ENCODE data around the gene JAK3. TPM values are rescaled to one million over a fixed set of nuclear protein-coding genes. Genes with fewer than 3 reads are reported as not detected.
A peak's percentile ranks its signal among the peaks of the same experiment; 100 is the strongest.

Gene JAK3
- total and polyA plus RNA-seq, 2 of the 13 experiments (the other 11 are each of a cell fraction or from before 2014, with no cell fraction given) = 3.4 to 18.6 TPM

GRCh38 chr19:17859533-17860330, 11.9 kb upstream of the JAK3 start, which contains the start of gene RPL18A:
TSS of gene RPL18A (plus strand) at chr19:17859910. CDS start at chr19:17859957, 47 bp downstream.
- peak; percentile 91 for ATAC-seq
- no TSS peak for BruUV-seq (replicated peaks)
- TF ChIP-seq ZFP36L2 (CRISPR knock-in tag; IDR thresholded peaks at IDR 0.05) (no peak), ATF7-NPFF (CRISPR knock-in tag; IDR thresholded peaks at IDR 0.05; ENCODE audit: low read depth) (no peak), ZNF17 (CRISPR knock-in tag; IDR thresholded peaks at IDR 0.05) (no peak), NFIB (CRISPR knock-in tag; IDR thresholded peaks at IDR 0.05; ENCODE audit: borderline replicate concordance) (no peak), SMARCE1 (IDR thresholded peaks at IDR 0.05; ENCODE audit: borderline replicate concordance) (no peak), ZNF550 (CRISPR knock-in tag; IDR thresholded peaks at IDR 0.05; ENCODE audit: borderline replicate concordance) (no peak), HOXA9 (CRISPR knock-in tag; IDR thresholded peaks at IDR 0.05; ENCODE audit: borderline replicate concordance) (no peak), ZKSCAN5 (CRISPR knock-in tag; IDR thresholded peaks at IDR 0.05) (no peak), SSRP1 (CRISPR knock-in tag; IDR thresholded peaks at IDR 0.05) (0 out of 2 replicates have a peak, but pooled peaks have one; percentile 8), ZC3H4 (CRISPR knock-in tag; IDR thresholded peaks at IDR 0.05; ENCODE audit: borderline replicate concordance) (no peak), ZNF816 (CRISPR knock-in tag; IDR thresholded peaks at IDR 0.05; ENCODE audit: borderline replicate concordance) (no peak), ZNF670 (CRISPR knock-in tag; IDR thresholded peaks at IDR 0.05; ENCODE audit: borderline replicate concordance) (no peak; the same call in 1 of the 2 replicates), ZMYM4 (CRISPR knock-in tag; IDR thresholded peaks at IDR 0.05) (no peak), ZNF781 (CRISPR knock-in tag; IDR thresholded peaks at IDR 0.05; ENCODE audit: borderline replicate concordance, not compliant biosample characterization) (peak; percentile 80), MED8 (CRISPR knock-in tag; IDR thresholded peaks at IDR 0.05; ENCODE audit: insufficient replicate concordance) (peak; percentile 77), POGZ (CRISPR knock-in tag; IDR thresholded peaks at IDR 0.05) (no peak)
- TF ChIP-seq, protein P1, sequence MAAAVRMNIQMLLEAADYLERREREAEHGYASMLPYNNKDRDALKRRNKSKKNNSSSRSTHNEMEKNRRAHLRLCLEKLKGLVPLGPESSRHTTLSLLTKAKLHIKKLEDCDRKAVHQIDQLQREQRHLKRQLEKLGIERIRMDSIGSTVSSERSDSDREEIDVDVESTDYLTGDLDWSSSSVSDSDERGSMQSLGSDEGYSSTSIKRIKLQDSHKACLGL (CRISPR knock-in tag; IDR thresholded peaks at IDR 0.05) = peak; percentile 80; the same call in 1 of the 2 replicates
- TF ChIP-seq, protein P2, sequence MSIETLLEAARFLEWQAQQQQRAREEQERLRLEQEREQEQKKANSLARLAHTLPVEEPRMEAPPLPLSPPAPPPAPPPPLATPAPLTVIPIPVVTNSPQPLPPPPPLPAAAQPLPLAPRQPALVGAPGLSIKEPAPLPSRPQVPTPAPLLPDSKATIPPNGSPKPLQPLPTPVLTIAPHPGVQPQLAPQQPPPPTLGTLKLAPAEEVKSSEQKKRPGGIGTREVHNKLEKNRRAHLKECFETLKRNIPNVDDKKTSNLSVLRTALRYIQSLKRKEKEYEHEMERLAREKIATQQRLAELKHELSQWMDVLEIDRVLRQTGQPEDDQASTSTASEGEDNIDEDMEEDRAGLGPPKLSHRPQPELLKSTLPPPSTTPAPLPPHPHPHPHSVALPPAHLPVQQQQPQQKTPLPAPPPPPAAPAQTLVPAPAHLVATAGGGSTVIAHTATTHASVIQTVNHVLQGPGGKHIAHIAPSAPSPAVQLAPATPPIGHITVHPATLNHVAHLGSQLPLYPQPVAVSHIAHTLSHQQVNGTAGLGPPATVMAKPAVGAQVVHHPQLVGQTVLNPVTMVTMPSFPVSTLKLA (IDR thresholded peaks at IDR 0.05) = peak; percentile 52; the same call in 1 of the 2 replicates
- TF ChIP-seq, protein P3, sequence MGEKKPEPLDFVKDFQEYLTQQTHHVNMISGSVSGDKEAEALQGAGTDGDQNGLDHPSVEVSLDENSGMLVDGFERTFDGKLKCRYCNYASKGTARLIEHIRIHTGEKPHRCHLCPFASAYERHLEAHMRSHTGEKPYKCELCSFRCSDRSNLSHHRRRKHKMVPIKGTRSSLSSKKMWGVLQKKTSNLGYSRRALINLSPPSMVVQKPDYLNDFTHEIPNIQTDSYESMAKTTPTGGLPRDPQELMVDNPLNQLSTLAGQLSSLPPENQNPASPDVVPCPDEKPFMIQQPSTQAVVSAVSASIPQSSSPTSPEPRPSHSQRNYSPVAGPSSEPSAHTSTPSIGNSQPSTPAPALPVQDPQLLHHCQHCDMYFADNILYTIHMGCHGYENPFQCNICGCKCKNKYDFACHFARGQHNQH (CRISPR knock-in tag; IDR thresholded peaks at IDR 0.05) = peak; percentile 73; the same call in 1 of the 2 replicates

More at GRCh38 chr19:17859533-17860330, 11.9 kb upstream of the JAK3 start, which contains the start of gene RPL18A:
- peak within 1 kb of the TSS; percentile 80 for H2AFZ ChIP-seq (ENCODE audit: low read length)
- intact Hi-C loops (cut with micrococcal nuclease; ENCODE audit: unreplicated experiment) (loop anchor here (5.0 kb wide), 1 partner anchor 73 kb away; the partner anchor contains the start of gene CCDC124), in situ Hi-C loops (cut with HindIII; ENCODE audit: extremely low pct_ligation_motif_present, low pct_unique_long_range_greater_than_20kb) (loop anchor here (10.0 kb wide), 1 partner anchor 155 kb away; no protein-coding TSS in a partner anchor)
- no peaks in the 10 kb centered on the region; a peak in 1 of 5 replicates for H3K27me3 ChIP-seq (ENCODE audit: control insufficient read depth in 1 of 2, insufficient read depth in 2 of 2, low read length in 2 of 2)
- under 1% methylated on average over 43 of the region's 80 CpGs for WGBS (ENCODE audit: low lambda C conversion rate)
- peak within 1 kb of the TSS; percentile 91 to 97 (median 96) for H3K4me3 ChIP-seq (replicated peaks in 1 of 3; ENCODE audit: insufficient read depth in 1 of 3, low read depth in 2 of 3, low read length in 3 of 3)
- peaks cover 45% of the 10 kb centered on the region for H4K20me1 ChIP-seq (ENCODE audit: insufficient read depth, low read length)
- POLR2A ChIA-PET = interaction anchor here (0.6 to 2.2 kb wide), 37 partner anchors 8 to 743 kb away, joined by 3 to 49 read pairs (median 4); partner anchors contain the start of genes B3GNT3, BST2, CCDC124 and JAK3
- H3K27ac ChIP-seq (ENCODE audit: extremely low read length, insufficient read depth, low read length) = peak within 1 kb of the TSS; percentile 82
- peak; percentile 89 for FAIRE-seq
- peaks cover 18% of the 10 kb centered on the region for H3K4me1 ChIP-seq (ENCODE audit: insufficient read depth, low read length)
- CTCF ChIA-PET (ENCODE audit: low intra/inter-chr PET ratio, low total read pairs) = interaction anchor here (1.5 kb wide), 1 partner anchor 73 kb away, joined by 7 read pairs; the partner anchor contains the start of gene CCDC124
- H3K79me2 ChIP-seq (ENCODE audit: insufficient read depth, low read length) = peaks cover 27% of the 10 kb centered on the region
- no peaks in the 10 kb centered on the region for H3K9me3 ChIP-seq (ENCODE audit: low read length)
- H3K9ac ChIP-seq (ENCODE audit: insufficient read depth, low read depth, low read length) = peak within 1 kb of the TSS; percentile 99
- H3K4me2 ChIP-seq (ENCODE audit: low read depth, low read length) = peak within 1 kb of the TSS; percentile 91
- DNase-seq (ENCODE audit: low spot score) = peak; percentile 99
- H3K36me3 ChIP-seq (replicated peaks in 1 of 2; ENCODE audit: control insufficient read depth in 1 of 2, insufficient read depth in 2 of 2, low read length in 2 of 2) = peaks cover 14 to 33% of the 10 kb centered on the region in 2 experiments
